VCaP (cell line): Measurements from ENCODE around the gene TMEM231.

Experiments used
- H3K27ac ChIP-seq: fragments of 450-650 bp; 2 replicates; pipeline ENCODE4 v1.5.1; 2017
- CTCF ChIP-seq: fragments of 450-650 bp; conservative IDR thresholded peaks from 2 replicates; pipeline ENCODE4 v1.5.1; 2017; ENCODE audit warnings: mild to moderate bottlenecking, moderate library complexity

Gene TMEM231

GRCh38 chr16:75573955-75574354, 17.9 kb upstream of the TMEM231 start:
- TF ChIP-seq CTCF: no peak
- no peak overlapping the region for H3K27ac ChIP-seq

- no peak for TF ChIP-seq CTCF
- H3K27ac ChIP-seq: no peak overlapping the region
Observed at GRCh38 chr16:75572864-75573542, 17.0 kb upstream of the TMEM231 start.

- no peak for TF ChIP-seq CTCF
- no peak overlapping the region for H3K27ac ChIP-seq
Observed at GRCh38 chr16:75570396-75571065, 14.5 kb upstream of the TMEM231 start.

- no peak overlapping the region for H3K27ac ChIP-seq
- TF ChIP-seq CTCF: no peak
Observed at GRCh38 chr16:75567911-75568310, 11.9 kb upstream of the TMEM231 start.

GRCh38 chr16:75566758-75567255, 10.8 kb upstream of the TMEM231 start:
- no peak for TF ChIP-seq CTCF
- peak overlapping the region; percentile 71 for H3K27ac ChIP-seq

GRCh38 chr16:75566040-75566757, 10.1 kb upstream of the TMEM231 start, which contains the start of gene GABARAPL2:
TSS of gene GABARAPL2 (plus strand) at chr16:75566379. CDS start at chr16:75566487, 108 bp downstream.
- peak within 1 kb of the TSS; percentile 71 for H3K27ac ChIP-seq
- no peak for TF ChIP-seq CTCF

GRCh38 chr16:75565640-75566039, 9.6 kb upstream of the TMEM231 start:
- peak overlapping the region; percentile 71 for H3K27ac ChIP-seq
- no peak for TF ChIP-seq CTCF
